Kidney (tissue), 22 donors: ENCODE results near the gene NETO1. TPM values are rescaled to one million over a fixed set of nuclear protein-coding genes. Genes with fewer than 3 reads are reported as not detected.

Source experiments
- DNase-seq, 5 donors: peaks; one replicate each; pipeline ENCODE4 v3.0.0-alpha.2; 2013 to 2020
- FAIRE-seq: peaks from 2 replicates; lab custom pipeline; 2012; peaks lifted over from hg19 to GRCh38; lab: Jason Lieb, UNC
- H3K27ac ChIP-seq, 2 donors: one replicate each; pipeline ENCODE4 v1.7.0; 2013; ENCODE audit warnings: low read depth in 2 of 2, low read length in 2 of 2, inconsistent platforms in 1 of 2
- H3K27me3 ChIP-seq: one replicate; pipeline ENCODE4 v1.7.1; 2013; ENCODE audit warnings: low read length, inconsistent platforms; ENCODE audit not compliant: control insufficient read depth, insufficient read depth
- H3K36me3 ChIP-seq, 3 donors: one replicate each; pipeline versions ENCODE4 v1.7.0 to v1.7.1; 2013; ENCODE audit warnings: low read length in 3 of 3, control low read depth in 1 of 3, inconsistent platforms in 1 of 3; ENCODE audit not compliant: insufficient read depth in 3 of 3, control insufficient read depth in 2 of 3
- H3K4me1 ChIP-seq, 3 donors: one replicate each; pipeline versions ENCODE4 v1.7.0 to v1.7.1; 2013; ENCODE audit warnings: low read length in 3 of 3, inconsistent platforms in 1 of 3, low read depth in 1 of 3; ENCODE audit not compliant: control insufficient read depth in 2 of 3, insufficient read depth in 2 of 3
- H3K4me3 ChIP-seq, 3 donors: one replicate each; pipeline versions ENCODE4 v1.7.0 to v1.8.1; 2013; ENCODE audit warnings: low read length in 3 of 3, control low read depth in 1 of 3, inconsistent platforms in 1 of 3
- H3K9ac ChIP-seq, 3 donors: one replicate each; pipeline versions ENCODE4 v1.7.0 to v1.7.1; 2013; ENCODE audit warnings: low read length in 3 of 3, control low read depth in 1 of 3, inconsistent platforms in 1 of 3
- H3K9me3 ChIP-seq, 3 donors: one replicate each; pipeline versions ENCODE4 v1.7.0 to v1.7.1; 2013; ENCODE audit warnings: low read length in 3 of 3, control low read depth in 1 of 3, inconsistent platforms in 1 of 3; ENCODE audit not compliant: control insufficient read depth in 2 of 3, insufficient read depth in 1 of 3
- intact Hi-C: fragments of 100-400 bp; cut with DNase I; formaldehyde crosslinking; loops from one replicate; pipeline ENCODE4 v1.11.1; 2022
- long read RNA-seq, 10 donors: library from polyadenylated mRNA in 1 of 10; unstranded in 1 of 10; transcript quantifications; one replicate each; pipeline ENCODE4 v2.0.0 and lab custom pipeline, GENCODE V29; 2021 to 2026
- polyA plus RNA-seq: library from polyadenylated mRNA; stranded (reverse); fragments of 350-450 nt; fragmentation: Illumina TruSeq; extraction: RNeasy Lipid Tissue Mini Kit (QIAGEN cat#74804); gene quantifications from one replicate; pipeline ENCODE4 v1.2.3, GENCODE V29; 2014; ENCODE audit warnings: low read depth, low replicate concordance; ENCODE audit not compliant: insufficient read depth
- total RNA-seq: library from RNA; stranded (reverse); fragmentation: NEBNext Ultra II Directional; extraction: Animal tissue kit (Norgen Biotek cat#: 25700); gene quantifications from one replicate; pipeline ENCODE4 v1.2.1, GENCODE V29; 2021
- TF ChIP-seq, protein P1 (sequence below): IDR thresholded peaks from 3 replicates; pipeline ENCODE4 v1.5.1; 2012; ENCODE audit warnings: mild to moderate bottlenecking, moderate library complexity, borderline replicate concordance; ENCODE audit not compliant: insufficient read depth; ENCODE audit errors: extremely low read depth
- donor health status: control.
- donor health status: control.
- donor health status: control.
- donor health status: control.
- donor health status: control.
- donor health status: DM: yes; HTN: yes; CAD: no.
- donor health status: Normal renal cell carcinoma (clear cell type).

The NETO1 gene
- total RNA-seq, result 1.6 TPM
- polyA plus RNA-seq, result not detected
- long read RNA-seq, donor 1, result 0 reads
- long read RNA-seq, donor 2, result 0 reads
- long read RNA-seq, donor 3, result 0 reads
- long read RNA-seq, donor 4, result 0 reads
- long read RNA-seq, donor 5, result 0 reads
- long read RNA-seq, donor 6, result 0 reads
- long read RNA-seq, donor 7, result 0 reads
- long read RNA-seq, donor 8, result 0 reads
- long read RNA-seq, donor 9, result 0 reads
- long read RNA-seq, donor 10, result 0 reads

GRCh38 chr18:72867746-72868584 is at the start of gene NETO1:
TSS of gene NETO1 (minus strand) at chr18:72867987. CDS start at chr18:72867291, 696 bp downstream.
- Histone ChIP-seq H3K9ac (no peak within 1 kb of the TSS), H3K4me3 (no peak within 1 kb of the TSS), H3K9me3 (no peaks in the 10 kb centered on the region), H3K36me3 (no peaks in the 10 kb centered on the region), H3K4me1 (no peaks in the 10 kb centered on the region), H3K27ac (no peak within 1 kb of the TSS), H3K27me3 (peaks cover 16% of the 10 kb centered on the region)
- DNase-seq (peak; percentile 25 to 67 (median 45)), FAIRE-seq (no peak)
- TF ChIP-seq, protein P1, sequence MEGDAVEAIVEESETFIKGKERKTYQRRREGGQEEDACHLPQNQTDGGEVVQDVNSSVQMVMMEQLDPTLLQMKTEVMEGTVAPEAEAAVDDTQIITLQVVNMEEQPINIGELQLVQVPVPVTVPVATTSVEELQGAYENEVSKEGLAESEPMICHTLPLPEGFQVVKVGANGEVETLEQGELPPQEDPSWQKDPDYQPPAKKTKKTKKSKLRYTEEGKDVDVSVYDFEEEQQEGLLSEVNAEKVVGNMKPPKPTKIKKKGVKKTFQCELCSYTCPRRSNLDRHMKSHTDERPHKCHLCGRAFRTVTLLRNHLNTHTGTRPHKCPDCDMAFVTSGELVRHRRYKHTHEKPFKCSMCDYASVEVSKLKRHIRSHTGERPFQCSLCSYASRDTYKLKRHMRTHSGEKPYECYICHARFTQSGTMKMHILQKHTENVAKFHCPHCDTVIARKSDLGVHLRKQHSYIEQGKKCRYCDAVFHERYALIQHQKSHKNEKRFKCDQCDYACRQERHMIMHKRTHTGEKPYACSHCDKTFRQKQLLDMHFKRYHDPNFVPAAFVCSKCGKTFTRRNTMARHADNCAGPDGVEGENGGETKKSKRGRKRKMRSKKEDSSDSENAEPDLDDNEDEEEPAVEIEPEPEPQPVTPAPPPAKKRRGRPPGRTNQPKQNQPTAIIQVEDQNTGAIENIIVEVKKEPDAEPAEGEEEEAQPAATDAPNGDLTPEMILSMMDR, result no peak
- intact Hi-C loops, result no loop called here

DNA sequence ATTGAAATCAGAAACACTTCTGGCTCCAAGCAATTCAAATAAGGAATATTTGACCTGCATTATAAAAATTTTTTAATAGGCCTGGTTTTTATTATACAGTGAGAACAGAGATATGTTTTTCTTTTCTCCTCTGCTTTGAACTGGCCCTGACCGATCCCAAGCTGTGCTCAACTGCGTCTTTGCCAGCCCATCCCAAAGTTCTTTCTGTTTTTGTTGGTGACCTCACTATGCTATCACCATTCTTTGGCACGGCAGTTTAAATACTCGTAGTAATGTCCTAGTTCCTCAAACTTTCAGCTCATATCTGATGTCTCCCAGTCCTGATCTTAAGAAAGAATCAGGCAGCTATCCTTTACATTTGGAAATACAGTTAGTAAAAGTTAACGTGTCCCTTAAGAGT is 42.3 kb upstream of the NETO1 start:
- Histone ChIP-seq H3K27ac (no peak overlapping the region), H3K4me1 (no peaks in the 10 kb centered on the region), H3K9me3 (no peaks in the 10 kb centered on the region), H3K4me3 (no peak overlapping the region), H3K36me3 (no peaks in the 10 kb centered on the region), H3K9ac (no peak overlapping the region), H3K27me3 (no peaks in the 10 kb centered on the region)
- TF ChIP-seq, protein P1, result no peak
- no peak for FAIRE-seq
- no peak for DNase-seq
- intact Hi-C loops, result no loop called here

GRCh38 chr18:72908181-72908580 is 40.4 kb upstream of the NETO1 start:
- intact Hi-C loops, result no loop called here
- no peak overlapping the region for H3K9ac ChIP-seq
- H3K27ac ChIP-seq, result no peak overlapping the region
- no peaks in the 10 kb centered on the region for H3K4me1 ChIP-seq
- no peaks in the 10 kb centered on the region for H3K27me3 ChIP-seq
- no peaks in the 10 kb centered on the region for H3K9me3 ChIP-seq
- DNase-seq (no peak), FAIRE-seq (no peak)
- H3K4me3 ChIP-seq, result no peak overlapping the region
- TF ChIP-seq, protein P1, result no peak
- no peaks in the 10 kb centered on the region for H3K36me3 ChIP-seq
